ENCODE measurements around the gene CMC2. TPM values are rescaled to one million over a fixed set of nuclear protein-coding genes. Genes with fewer than 3 reads are reported as not detected.

Gene CMC2
- total RNA-seq, 2 donors from 2014 or later, result 34.8 to 46.1 TPM

DNA sequence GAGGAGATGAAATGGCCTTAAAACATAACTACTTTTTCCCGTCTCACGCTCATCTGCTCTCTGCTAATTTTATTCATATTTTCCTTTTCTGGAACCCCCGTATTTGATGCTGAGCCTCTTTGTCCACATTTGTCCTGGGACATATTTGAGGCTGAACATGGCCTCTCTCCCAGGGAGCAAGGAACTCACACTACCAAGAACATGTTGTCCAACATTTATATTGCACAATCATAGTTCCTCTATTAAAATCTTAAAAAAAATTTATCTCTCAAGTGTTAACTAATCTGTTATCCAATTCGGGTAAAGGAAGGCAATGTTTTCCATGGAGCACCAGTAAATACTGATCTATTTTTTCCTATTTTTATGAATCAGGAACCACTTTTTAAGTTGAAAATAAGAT lies 60.2 kb downstream of the CMC2 start:
- DNase-seq (ENCODE audit: low spot score), result no peak

DNA sequence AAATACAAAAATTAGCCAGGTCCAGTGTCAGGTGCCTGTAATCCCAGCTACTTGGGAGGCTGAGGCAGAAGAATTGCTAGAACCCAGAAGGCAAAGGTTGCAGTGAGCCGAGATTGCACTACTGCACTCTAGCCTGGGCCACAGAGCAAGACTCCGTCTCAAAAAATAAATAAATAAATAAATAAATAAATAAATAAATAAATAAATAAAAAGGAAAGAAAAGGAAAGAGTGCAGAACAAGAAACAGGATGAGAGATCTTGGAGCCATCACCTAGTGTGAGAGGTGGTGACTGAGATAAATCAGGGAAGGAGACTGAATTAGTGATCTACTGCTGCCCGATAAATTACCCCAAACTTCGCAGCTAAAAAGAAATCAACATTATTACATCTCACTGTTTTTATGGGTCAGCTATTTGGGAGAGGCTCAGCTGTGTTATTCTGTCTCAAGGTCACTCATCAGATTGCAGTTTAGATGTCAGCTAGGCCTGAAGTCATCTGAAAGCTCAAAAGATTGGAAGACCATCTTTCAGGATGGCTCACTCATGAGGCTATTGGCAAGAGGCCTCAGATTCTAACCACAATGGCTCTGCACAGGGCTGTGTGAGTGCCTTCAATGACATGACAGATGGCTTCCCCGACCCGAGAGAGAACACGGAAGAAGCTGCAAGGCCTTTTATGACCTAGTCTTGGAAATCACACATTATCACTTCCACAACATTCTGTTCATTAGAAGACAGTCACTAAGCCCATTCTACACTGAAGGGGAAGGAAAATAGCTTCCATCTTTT lies 66.4 kb downstream of the CMC2 start:
- intact Hi-C loops (cut with DNase I), result no loop called here
- DNase-seq (ENCODE audit: low spot score), result no peak

More for the DNA sequence above, 60.2 kb downstream of the CMC2 start:
- intact Hi-C loops (cut with DNase I), result no loop called here

DNA sequence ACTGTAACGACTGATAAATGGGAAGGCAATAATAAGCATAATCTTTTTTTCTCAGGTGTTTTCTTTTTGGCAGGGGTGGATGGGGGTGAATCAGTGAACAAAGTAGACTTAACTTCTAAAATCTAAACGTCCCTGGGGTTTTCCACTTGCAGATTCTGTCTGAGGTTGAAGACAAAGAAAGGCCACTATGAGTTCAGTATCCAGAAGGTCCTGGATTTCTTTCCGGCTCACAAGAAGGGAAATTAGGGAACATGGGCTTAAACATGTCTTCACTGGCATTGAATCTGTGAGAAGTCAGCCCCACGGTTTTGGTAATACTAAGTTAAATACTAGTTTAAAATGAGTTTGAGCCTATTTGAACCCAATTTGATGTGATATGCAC lies 67.8 kb downstream of the CMC2 start:
- DNase-seq (ENCODE audit: low spot score), result no peak
- intact Hi-C loops (cut with DNase I), result no loop called here

DNA sequence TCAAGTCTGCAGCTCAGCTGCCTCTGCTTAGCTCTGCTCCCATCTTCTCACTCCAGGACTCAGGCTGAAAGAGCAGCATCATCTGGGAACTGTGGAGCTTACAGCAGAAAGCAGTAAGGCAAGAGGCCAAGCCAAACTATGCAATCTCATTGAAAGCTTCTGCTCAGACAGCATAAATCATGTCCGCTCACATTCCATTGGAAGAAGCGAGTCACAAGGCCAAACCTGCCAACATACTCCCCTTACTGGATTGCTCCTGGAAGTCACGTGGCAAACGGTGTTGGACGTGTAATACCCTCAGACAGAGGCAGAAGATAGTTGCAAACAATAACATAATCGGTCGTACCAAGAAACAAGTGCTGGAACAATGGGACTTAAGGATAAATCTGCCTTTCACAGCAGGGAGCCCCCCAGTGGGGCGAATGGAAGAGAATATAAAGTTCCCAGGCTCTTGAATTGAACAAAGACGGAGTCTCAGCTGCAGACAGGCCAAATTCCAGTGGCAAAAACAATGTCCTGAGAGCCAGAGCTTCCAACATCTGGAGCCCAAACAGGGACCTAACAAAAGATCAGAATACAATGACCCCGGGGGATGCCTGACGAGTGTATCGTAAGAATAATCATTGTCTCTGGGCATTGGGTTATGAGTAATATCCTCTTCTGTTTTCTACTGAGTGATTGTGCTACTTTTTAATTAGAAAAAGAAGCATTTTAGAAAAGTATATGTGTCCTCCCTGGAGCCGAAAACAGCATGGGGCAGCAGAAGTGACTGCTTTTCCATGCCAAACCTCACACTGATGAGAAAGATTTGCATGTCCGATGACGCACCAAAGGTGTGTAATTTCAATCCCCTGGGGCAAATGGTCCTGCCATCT lies 68.4 kb downstream of the CMC2 start:
- intact Hi-C loops (cut with DNase I), result no loop called here

DNA sequence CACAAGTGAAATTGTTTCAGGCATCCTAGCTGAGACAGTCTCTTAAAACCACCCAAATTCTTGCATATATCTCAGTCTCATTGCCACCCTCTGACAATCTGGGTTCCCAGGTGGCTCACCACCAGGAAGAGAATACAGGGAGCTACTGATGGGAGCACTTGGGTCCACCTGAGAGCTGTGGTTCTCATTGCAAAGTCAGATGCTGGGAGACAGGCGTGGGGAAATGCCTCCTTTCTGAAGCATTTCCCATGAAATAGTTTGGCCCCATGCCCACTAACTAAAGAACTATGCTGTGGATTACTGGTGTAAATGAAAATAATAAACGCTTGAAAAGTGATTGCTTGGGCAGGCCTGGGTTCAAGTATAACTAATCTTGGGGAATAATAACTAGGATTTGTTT lies 70.3 kb downstream of the CMC2 start:
- intact Hi-C loops (cut with DNase I), result no loop called here
- no peak for DNase-seq (ENCODE audit: low spot score)

More for the DNA sequence above, 68.4 kb downstream of the CMC2 start:
- DNase-seq (ENCODE audit: low spot score), result no peak

DNA sequence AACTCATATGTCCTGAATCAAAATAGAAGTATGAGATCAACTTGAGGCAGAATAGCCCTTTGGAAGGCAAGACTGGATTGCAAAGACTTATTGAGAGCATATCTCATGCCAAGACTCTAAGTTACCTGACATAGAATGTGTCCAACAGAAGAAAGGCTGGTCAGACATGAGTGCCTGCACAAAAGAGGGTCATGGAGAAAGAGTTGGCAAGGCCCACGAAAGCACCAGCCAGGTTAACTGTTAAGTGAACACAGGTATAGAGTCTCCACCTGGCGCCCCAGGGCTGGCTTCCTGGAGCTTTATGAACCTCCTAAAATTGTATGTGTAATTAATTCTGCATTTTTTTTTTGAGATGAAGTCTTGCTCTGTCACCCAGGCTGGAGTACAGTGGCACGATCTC lies 71.0 kb downstream of the CMC2 start:
- no peak for DNase-seq (ENCODE audit: low spot score)
- intact Hi-C loops (cut with DNase I), result no loop called here

DNA sequence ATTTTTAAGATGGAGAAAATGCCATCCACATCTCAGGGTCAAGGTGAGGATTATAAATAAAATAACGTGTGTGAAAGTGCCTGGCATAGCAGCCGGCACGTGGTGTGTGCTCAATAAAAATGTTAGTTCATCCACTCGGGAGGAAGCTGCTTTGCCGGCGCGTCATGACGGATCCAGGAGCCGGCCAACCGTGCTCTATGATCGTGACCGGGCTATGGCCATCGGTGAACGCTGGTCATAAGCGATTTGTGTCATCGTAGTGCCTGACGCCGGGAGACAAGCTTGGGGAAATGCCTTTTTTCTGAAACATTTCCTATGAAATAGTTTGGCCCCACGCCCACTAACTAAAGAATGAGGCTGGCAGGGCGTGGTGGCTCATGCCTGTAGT lies 74.0 kb downstream of the CMC2 start:
- intact Hi-C loops (cut with DNase I), result no loop called here
- peak; percentile 89 for DNase-seq (ENCODE audit: low spot score)

DNA sequence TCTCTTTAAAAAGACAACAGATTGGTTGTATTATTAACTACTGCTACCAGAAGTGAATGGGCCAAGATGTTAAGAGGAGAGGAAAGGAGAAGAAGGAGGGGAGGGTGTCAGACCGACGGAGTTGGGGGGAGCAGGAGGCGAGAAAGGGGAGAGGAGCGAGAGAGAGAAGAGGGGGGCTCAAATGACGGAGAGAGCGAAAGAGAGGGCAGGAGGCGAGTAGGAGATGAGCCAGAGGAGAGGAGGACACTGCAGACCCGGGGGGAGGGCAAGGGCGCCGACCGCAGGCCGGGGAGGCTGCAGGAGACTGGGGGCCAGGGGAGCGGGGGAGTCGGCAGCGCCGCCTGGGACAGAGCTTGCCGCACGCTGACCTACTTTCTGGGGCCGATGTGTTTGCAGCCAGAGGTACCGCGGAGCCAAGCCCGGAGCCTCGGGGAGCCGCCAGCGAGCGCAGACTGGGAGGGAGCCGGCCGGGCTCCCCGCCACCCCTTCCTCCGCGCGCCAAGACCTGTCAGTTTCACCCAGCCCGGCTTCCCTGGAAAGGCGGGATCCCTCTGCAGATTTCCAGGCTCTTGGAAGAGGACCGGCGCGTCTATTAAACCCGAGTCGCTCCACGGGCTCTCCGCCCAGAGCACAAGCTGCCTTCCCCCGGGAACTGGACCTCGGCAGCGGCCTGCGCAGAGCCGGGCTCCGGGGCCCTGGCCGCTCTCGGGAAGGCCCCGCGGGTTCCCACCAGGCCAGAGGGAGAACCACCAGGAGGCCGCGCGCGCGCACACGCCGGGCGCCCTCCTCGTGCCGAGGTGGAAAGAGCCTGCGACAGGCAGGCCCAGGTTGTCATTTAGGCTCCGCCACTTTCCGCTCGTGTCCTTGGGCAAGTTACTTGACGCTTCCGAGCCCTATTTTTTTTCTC lies 74.6 kb downstream of the CMC2 start:
- intact Hi-C loops (cut with DNase I), result no loop called here
- DNase-seq (ENCODE audit: low spot score), result peak; percentile 91

DNA sequence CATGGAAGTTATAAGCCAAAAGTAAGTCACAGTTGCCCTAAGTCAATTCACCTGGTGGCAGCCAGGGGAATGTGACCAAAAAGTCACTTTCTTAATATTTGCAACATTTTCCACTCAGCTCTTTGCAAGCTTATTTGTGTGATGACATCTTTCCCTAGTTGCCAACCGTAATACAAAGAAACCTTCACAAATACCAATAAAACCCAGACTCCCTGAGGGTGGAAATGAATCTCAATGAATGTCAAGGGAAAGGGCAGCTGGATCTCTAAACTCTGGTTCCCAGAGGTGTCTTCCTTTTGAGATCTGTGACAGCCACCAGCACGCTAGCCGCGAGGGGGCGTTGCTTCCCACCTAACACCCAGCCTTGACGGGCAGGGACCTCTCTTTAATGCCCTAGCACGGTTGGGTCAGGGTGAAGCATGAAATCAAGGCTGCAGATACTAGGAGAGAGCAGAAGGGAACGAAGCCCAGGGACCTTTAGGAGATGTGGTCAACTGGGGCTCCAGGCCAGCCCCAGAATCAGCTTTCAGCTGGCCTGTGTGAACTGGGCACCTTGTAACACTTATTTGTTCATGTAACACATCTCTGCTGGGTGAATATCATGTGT lies 82.2 kb downstream of the CMC2 start:
- no peak for DNase-seq (ENCODE audit: low spot score)
- intact Hi-C loops (cut with DNase I), result loop anchor here in 1 of 2 donors (5.0 kb wide), 1 partner anchor 1892 kb away; no protein-coding TSS in a partner anchor

DNA sequence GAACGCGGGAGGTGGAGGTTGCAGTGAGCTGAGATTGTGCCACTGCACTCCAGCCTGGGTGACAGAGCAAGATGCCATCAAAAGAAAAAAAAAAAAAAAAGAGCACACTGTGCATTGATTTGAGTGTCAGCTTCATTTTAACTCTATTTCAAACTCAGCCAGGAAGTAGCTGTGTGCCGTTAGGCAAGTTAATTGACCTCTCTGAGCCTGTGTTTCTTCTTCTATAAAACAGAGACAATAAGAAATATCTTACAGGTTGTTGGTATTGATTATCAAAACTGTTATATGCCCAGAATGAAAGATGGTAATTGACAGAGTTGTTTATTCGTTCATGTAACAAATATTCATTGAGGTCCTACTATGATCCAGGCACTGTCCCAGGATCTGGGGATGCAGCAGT lies 83.3 kb downstream of the CMC2 start:
- no peak for DNase-seq (ENCODE audit: low spot score)
- intact Hi-C loops (cut with DNase I), result loop anchor here in 1 of 2 donors (5.0 kb wide), 1 partner anchor 1891 kb away; no protein-coding TSS in a partner anchor

Other genes with a start within 250 kb of the CMC2 start
- gene CDYL2, start 202.3 kb downstream of the CMC2 start, total RNA-seq, result 10 to 100 TPM; 12.1 to 16.0 TPM
- 1 to 10 TPM; 4.2 to 6.4 TPM for gene CENPN, start 329 bp upstream of the CMC2 start, total RNA-seq
- gene ATMIN, start 29.0 kb upstream of the CMC2 start, total RNA-seq, result 10 to 100 TPM; 24.8 to 27.3 TPM
- gene C16orf46, start 70.4 kb upstream of the CMC2 start, total RNA-seq, result under 1 TPM in 1 of 2 donors, not detected in 1; 0.57 TPM
- gene GCSH, start 89.5 kb upstream of the CMC2 start, total RNA-seq, result 10 to 100 TPM; 22.0 to 22.5 TPM
- not detected for gene BCO1, start 231.8 kb upstream of the CMC2 start, total RNA-seq